ENCODE measurements around the gene ANKRD39. TPM values are rescaled to one million over a fixed set of nuclear protein-coding genes. Genes with fewer than 3 reads are reported as not detected.

The ANKRD39 gene
- total and polyA plus RNA-seq, 2 experiments from 2014 or later, result 17.5 to 32.0 TPM

DNA sequence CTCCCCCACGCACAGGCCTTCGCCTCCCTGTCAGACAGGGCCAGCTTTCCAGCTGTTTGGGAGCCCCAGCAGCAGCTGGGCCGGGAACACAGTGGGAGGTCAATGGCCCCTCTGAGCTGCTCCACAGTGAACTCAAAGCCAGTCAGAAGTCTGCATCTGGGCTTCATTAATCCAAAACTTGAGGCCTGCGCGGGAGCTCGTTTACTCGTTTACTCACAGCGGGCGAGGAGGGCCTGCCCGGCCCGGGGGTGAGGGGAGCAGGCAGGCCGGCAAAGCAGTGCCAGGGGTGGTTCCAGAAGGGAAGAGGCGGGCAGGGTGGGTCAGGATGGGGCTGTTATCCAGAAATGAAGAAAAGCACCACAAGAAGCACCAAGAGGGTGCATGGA lies 48.9 kb upstream of the ANKRD39 start (continued):
- TF ChIP-seq, protein P1, sequence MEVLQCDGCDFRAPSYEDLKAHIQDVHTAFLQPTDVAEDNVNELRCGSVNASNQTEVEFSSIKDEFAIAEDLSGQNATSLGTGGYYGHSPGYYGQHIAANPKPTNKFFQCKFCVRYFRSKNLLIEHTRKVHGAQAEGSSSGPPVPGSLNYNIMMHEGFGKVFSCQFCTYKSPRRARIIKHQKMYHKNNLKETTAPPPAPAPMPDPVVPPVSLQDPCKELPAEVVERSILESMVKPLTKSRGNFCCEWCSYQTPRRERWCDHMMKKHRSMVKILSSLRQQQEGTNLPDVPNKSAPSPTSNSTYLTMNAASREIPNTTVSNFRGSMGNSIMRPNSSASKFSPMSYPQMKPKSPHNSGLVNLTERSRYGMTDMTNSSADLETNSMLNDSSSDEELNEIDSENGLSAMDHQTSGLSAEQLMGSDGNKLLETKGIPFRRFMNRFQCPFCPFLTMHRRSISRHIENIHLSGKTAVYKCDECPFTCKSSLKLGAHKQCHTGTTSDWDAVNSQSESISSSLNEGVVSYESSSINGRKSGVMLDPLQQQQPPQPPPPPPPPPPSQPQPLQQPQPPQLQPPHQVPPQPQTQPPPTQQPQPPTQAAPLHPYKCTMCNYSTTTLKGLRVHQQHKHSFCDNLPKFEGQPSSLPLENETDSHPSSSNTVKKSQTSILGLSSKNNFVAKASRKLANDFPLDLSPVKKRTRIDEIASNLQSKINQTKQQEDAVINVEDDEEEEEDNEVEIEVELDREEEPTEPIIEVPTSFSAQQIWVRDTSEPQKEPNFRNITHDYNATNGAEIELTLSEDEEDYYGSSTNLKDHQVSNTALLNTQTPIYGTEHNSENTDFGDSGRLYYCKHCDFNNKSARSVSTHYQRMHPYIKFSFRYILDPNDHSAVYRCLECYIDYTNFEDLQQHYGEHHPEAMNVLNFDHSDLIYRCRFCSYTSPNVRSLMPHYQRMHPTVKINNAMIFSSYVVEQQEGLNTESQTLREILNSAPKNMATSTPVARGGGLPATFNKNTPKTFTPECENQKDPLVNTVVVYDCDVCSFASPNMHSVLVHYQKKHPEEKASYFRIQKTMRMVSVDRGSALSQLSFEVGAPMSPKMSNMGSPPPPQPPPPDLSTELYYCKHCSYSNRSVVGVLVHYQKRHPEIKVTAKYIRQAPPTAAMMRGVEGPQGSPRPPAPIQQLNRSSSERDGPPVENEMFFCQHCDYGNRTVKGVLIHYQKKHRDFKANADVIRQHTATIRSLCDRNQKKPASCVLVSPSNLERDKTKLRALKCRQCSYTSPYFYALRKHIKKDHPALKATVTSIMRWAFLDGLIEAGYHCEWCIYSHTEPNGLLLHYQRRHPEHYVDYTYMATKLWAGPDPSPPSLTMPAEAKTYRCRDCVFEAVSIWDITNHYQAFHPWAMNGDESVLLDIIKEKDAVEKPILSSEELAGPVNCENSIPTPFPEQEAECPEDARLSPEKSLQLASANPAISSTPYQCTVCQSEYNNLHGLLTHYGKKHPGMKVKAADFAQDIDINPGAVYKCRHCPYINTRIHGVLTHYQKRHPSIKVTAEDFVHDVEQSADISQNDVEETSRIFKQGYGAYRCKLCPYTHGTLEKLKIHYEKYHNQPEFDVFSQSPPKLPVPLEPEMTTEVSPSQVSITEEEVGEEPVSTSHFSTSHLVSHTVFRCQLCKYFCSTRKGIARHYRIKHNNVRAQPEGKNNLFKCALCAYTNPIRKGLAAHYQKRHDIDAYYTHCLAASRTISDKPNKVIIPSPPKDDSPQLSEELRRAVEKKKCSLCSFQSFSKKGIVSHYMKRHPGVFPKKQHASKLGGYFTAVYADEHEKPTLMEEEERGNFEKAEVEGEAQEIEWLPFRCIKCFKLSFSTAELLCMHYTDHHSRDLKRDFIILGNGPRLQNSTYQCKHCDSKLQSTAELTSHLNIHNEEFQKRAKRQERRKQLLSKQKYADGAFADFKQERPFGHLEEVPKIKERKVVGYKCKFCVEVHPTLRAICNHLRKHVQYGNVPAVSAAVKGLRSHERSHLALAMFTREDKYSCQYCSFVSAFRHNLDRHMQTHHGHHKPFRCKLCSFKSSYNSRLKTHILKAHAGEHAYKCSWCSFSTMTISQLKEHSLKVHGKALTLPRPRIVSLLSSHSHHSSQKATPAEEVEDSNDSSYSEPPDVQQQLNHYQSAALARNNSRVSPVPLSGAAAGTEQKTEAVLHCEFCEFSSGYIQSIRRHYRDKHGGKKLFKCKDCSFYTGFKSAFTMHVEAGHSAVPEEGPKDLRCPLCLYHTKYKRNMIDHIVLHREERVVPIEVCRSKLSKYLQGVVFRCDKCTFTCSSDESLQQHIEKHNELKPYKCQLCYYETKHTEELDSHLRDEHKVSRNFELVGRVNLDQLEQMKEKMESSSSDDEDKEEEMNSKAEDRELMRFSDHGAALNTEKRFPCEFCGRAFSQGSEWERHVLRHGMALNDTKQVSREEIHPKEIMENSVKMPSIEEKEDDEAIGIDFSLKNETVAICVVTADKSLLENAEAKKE (CRISPR knock-in tag; IDR thresholded peaks at IDR 0.05), result no peak

DNA sequence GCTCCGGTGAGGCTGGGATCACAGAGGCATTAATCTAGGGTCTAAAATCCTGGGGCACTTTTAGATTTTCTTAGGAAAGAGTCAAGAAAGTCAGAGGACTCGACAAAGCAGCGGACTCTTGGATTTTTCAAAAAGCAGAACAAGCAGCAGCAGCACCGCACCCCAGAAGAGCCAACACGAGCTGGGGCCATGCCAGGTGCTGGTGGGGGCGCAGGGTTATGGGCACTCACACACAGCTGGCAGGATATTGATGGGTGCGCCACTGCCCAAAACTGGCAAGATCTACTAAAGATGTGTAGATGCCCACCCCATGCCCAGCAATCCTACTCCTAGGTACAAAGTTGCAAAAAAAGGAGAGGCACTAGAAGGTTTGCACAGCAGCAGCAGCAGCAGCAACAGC lies 46.0 kb upstream of the ANKRD39 start:
- Histone ChIP-seq H3F3A (replicated peaks; ENCODE audit: low read depth) (no peaks in the 10 kb centered on the region), H4K20me1 (replicated peaks; ENCODE audit: insufficient read depth) (no peaks in the 10 kb centered on the region), H3K27me3 (ENCODE audit: insufficient read depth) (no peaks in the 10 kb centered on the region), H3K79me2 (replicated peaks; ENCODE audit: insufficient read depth) (no peaks in the 10 kb centered on the region), H2AFZ (peak overlapping the region; percentile 78), H3K9me2 (ENCODE audit: insufficient read depth) (no peaks in the 10 kb centered on the region), H3K27ac (ENCODE audit: low read depth) (no peak overlapping the region), H3K4me2 (no peak overlapping the region), H3K36me3 (ENCODE audit: insufficient read depth) (no peaks in the 10 kb centered on the region), H3K4me3 (no peak overlapping the region), H3K4me1 (ENCODE audit: insufficient read depth) (peaks cover 12% of the 10 kb centered on the region)
- no peak for ATAC-seq
- no peaks in the 10 kb centered on the region for H3K36me3 Mint-ChIP-seq (ENCODE audit: low read depth)
- H3K27me3 Mint-ChIP-seq (ENCODE audit: insufficient read depth, low read depth, poor library complexity), result peaks cover 16% of the 10 kb centered on the region
- no peaks in the 10 kb centered on the region for H3K9me3 Mint-ChIP-seq
- peaks cover 17% of the 10 kb centered on the region for H3K4me1 Mint-ChIP-seq
- no peak overlapping the region for H3K27ac Mint-ChIP-seq
- DNase-seq (ENCODE audit: low spot score), result no peak
- H3K4me3 Mint-ChIP-seq, result no peak overlapping the region
- TF ChIP-seq EZH2 (IDR thresholded peaks at IDR 0.05; ENCODE audit: low read depth, unreplicated experiment) (no peak), ZNF331 (CRISPR knock-in tag; IDR thresholded peaks at IDR 0.05; ENCODE audit: low read depth) (no peak), CREB1 (CRISPR knock-in tag; IDR thresholded peaks at IDR 0.05; ENCODE audit: low read depth) (no peak), EZH2phosphoT487 (IDR thresholded peaks at IDR 0.05; ENCODE audit: unreplicated experiment) (no peak)
- TF ChIP-seq, protein P2, sequence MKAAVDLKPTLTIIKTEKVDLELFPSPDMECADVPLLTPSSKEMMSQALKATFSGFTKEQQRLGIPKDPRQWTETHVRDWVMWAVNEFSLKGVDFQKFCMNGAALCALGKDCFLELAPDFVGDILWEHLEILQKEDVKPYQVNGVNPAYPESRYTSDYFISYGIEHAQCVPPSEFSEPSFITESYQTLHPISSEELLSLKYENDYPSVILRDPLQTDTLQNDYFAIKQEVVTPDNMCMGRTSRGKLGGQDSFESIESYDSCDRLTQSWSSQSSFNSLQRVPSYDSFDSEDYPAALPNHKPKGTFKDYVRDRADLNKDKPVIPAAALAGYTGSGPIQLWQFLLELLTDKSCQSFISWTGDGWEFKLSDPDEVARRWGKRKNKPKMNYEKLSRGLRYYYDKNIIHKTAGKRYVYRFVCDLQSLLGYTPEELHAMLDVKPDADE (IDR thresholded peaks at IDR 0.05), result no peak
- TF ChIP-seq, protein P3, sequence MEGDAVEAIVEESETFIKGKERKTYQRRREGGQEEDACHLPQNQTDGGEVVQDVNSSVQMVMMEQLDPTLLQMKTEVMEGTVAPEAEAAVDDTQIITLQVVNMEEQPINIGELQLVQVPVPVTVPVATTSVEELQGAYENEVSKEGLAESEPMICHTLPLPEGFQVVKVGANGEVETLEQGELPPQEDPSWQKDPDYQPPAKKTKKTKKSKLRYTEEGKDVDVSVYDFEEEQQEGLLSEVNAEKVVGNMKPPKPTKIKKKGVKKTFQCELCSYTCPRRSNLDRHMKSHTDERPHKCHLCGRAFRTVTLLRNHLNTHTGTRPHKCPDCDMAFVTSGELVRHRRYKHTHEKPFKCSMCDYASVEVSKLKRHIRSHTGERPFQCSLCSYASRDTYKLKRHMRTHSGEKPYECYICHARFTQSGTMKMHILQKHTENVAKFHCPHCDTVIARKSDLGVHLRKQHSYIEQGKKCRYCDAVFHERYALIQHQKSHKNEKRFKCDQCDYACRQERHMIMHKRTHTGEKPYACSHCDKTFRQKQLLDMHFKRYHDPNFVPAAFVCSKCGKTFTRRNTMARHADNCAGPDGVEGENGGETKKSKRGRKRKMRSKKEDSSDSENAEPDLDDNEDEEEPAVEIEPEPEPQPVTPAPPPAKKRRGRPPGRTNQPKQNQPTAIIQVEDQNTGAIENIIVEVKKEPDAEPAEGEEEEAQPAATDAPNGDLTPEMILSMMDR (conservative IDR thresholded peaks at IDR 0.05; ENCODE audit: low read depth in 2 of 2), result no peak
- TF ChIP-seq, protein P4, sequence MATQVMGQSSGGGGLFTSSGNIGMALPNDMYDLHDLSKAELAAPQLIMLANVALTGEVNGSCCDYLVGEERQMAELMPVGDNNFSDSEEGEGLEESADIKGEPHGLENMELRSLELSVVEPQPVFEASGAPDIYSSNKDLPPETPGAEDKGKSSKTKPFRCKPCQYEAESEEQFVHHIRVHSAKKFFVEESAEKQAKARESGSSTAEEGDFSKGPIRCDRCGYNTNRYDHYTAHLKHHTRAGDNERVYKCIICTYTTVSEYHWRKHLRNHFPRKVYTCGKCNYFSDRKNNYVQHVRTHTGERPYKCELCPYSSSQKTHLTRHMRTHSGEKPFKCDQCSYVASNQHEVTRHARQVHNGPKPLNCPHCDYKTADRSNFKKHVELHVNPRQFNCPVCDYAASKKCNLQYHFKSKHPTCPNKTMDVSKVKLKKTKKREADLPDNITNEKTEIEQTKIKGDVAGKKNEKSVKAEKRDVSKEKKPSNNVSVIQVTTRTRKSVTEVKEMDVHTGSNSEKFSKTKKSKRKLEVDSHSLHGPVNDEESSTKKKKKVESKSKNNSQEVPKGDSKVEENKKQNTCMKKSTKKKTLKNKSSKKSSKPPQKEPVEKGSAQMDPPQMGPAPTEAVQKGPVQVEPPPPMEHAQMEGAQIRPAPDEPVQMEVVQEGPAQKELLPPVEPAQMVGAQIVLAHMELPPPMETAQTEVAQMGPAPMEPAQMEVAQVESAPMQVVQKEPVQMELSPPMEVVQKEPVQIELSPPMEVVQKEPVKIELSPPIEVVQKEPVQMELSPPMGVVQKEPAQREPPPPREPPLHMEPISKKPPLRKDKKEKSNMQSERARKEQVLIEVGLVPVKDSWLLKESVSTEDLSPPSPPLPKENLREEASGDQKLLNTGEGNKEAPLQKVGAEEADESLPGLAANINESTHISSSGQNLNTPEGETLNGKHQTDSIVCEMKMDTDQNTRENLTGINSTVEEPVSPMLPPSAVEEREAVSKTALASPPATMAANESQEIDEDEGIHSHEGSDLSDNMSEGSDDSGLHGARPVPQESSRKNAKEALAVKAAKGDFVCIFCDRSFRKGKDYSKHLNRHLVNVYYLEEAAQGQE (IDR thresholded peaks at IDR 0.05; ENCODE audit: unreplicated experiment), result no peak

Measured in GM23338 (cell line).